Naive thymus-derived CD4-positive, alpha-beta T cell (primary cell): ENCODE results near the gene ATN1. TPM values are rescaled to one million over a fixed set of nuclear protein-coding genes. Genes with fewer than 3 reads are reported as not detected.

Experiments
- ATAC-seq: fragments of 150-1000 bp; cut with Tn5 transposase; 2 replicates; pipeline ENCODE4 v1.10.0; 2021; ENCODE audit warnings: mild to moderate bottlenecking, moderate library complexity
- CTCF ChIA-PET: fragments of 350-600 bp; sonication (Branson Sonifier 250); formaldehyde crosslinking; loops from one replicate; lab custom pipeline; 2021; ENCODE audit warnings: antibody characterized with exemption; lab: Charles Lee
- POLR2A ChIA-PET: fragments of 350-600 bp; sonication (Branson Sonifier 250); formaldehyde crosslinking; loops from one replicate; lab custom pipeline; 2021; ENCODE audit warnings: antibody characterized with exemption, inconsistent platforms; lab: Charles Lee
- DNase-seq, 9 donors: peaks; one replicate each; pipeline versions ENCODE4 v3.0.0 to v3.0.0-alpha.2; 2020 to 2022; ENCODE audit warnings: mixed read lengths in 1 of 9
- H3K27ac ChIP-seq: one replicate; pipeline ENCODE4 v1.7.0; 2013; ENCODE audit warnings: mild to moderate bottlenecking, low read depth, low read length, moderate library complexity
- H3K27me3 ChIP-seq, 2 donors: one replicate each; pipeline ENCODE4 v1.7.0; 2013; ENCODE audit warnings: low read length in 2 of 2, mild to moderate bottlenecking in 2 of 2, moderate library complexity in 2 of 2; ENCODE audit not compliant: control insufficient read depth in 2 of 2, insufficient read depth in 2 of 2
- H3K36me3 ChIP-seq, 3 experiments: 1 replicate in 2 of 3; 2 replicates in 1 of 3; pipeline ENCODE4 v1.7.0; 2013; ENCODE audit warnings: low read length in 3 of 3, mild to moderate bottlenecking in 3 of 3, moderate library complexity in 1 of 3; ENCODE audit not compliant: insufficient read depth in 3 of 3, control insufficient read depth in 2 of 3
- H3K4me1 ChIP-seq, 2 donors: one replicate each; pipeline ENCODE4 v1.7.0; 2013; ENCODE audit warnings: low read length in 2 of 2, mild to moderate bottlenecking in 2 of 2, moderate library complexity in 1 of 2; ENCODE audit not compliant: control insufficient read depth in 2 of 2, insufficient read depth in 2 of 2
- H3K4me3 ChIP-seq: 2 replicates; pipeline ENCODE4 v1.7.0; 2013; ENCODE audit warnings: mild to moderate bottlenecking, low read length
- H3K9me3 ChIP-seq, 3 experiments: 1 replicate in 2 of 3; 2 replicates in 1 of 3; pipeline ENCODE4 v1.7.0; 2013; ENCODE audit warnings: low read length in 3 of 3; ENCODE audit not compliant: control insufficient read depth in 2 of 3
- H3K27ac Mint-ChIP-seq, 9 donors: one replicate each; pipeline ENCODE4 v1.8.0; 2020 to 2022; ENCODE audit warnings: mixed read lengths in 9 of 9, mild to moderate bottlenecking in 8 of 9, moderate library complexity in 5 of 9, inconsistent platforms in 2 of 9
- H3K27me3 Mint-ChIP-seq, 5 donors: one replicate each; pipeline ENCODE4 v1.8.0; 2021 to 2022; ENCODE audit warnings: mixed read lengths in 5 of 5, mild to moderate bottlenecking in 1 of 5
- H3K36me3 Mint-ChIP-seq, 5 donors: one replicate each; pipeline ENCODE4 v1.8.0; 2020 to 2022; ENCODE audit warnings: mixed read lengths in 5 of 5, mild to moderate bottlenecking in 3 of 5, inconsistent platforms in 1 of 5
- H3K4me1 Mint-ChIP-seq, 7 donors: one replicate each; pipeline ENCODE4 v1.8.0; 2020 to 2022; ENCODE audit warnings: mixed read lengths in 7 of 7, mild to moderate bottlenecking in 3 of 7, inconsistent platforms in 1 of 7
- H3K4me3 Mint-ChIP-seq, 10 donors: one replicate each; pipeline ENCODE4 v1.8.0; 2020 to 2022; ENCODE audit warnings: mild to moderate bottlenecking in 10 of 10, mixed read lengths in 10 of 10, moderate library complexity in 6 of 10, inconsistent platforms in 2 of 10
- H3K9me3 Mint-ChIP-seq, 11 donors: one replicate each; pipeline ENCODE4 v1.8.0; 2020 to 2022; ENCODE audit warnings: mixed read lengths in 11 of 11, mild to moderate bottlenecking in 4 of 11, inconsistent platforms in 1 of 11, moderate library complexity in 1 of 11
- intact Hi-C, 2 donors: fragments of 100-400 bp; cut with micrococcal nuclease; formaldehyde crosslinking; loops; one replicate each; pipeline ENCODE4 v1.15.1; 2023
- polyA plus RNA-seq, 2 donors: library from polyadenylated mRNA; unstranded; fragments of 300-500 nt; fragmentation: Illumina TruSeq; gene quantifications; one replicate each; pipeline ENCODE4 v1.2.3, GENCODE V29; 2021
- total RNA-seq, 6 experiments: library from RNA in 5 of 6; stranded (reverse) in 5 of 6; gene quantifications; 1 replicate in 5 of 6; 2 replicates in 1 of 6; pipeline ENCODE4 v1.2.3 and lab custom pipeline; 2021 to 2026

Gene ATN1
- total and polyA plus RNA-seq, 7 experiments from 2014 or later, result 0.95 to 42.2 (median 32.9) TPM

GRCh38 chr12:6966351-6966750 lies 38.6 kb downstream of the ATN1 start:
- POLR2A ChIA-PET, result interaction anchor here (0.7 to 13.5 kb wide), 9 partner anchors 10 to 142 kb away, joined by 3 to 1270 read pairs (median 3); partner anchors contain the start of genes C12orf57, PTPN6, RNU7-1 and SPSB2
- no peaks in the 10 kb centered on the region for H3K27me3 Mint-ChIP-seq
- H3K9me3 Mint-ChIP-seq, result no peaks in the 10 kb centered on the region
- intact Hi-C loops, result no loop called here
- Histone ChIP-seq H3K27me3 (no peaks in the 10 kb centered on the region), H3K4me1 (peaks cover 34 to 48% of the 10 kb centered on the region in 2 donors), H3K27ac (no peak overlapping the region), H3K36me3 (peaks cover 18 to 43% (median 26%) of the 10 kb centered on the region in 3 experiments), H3K9me3 (no peaks in the 10 kb centered on the region), H3K4me3 (no peak overlapping the region)
- CTCF ChIA-PET, result interaction anchor here (0.7 to 11.1 kb wide), 8 partner anchors 19 to 147 kb away, joined by 3 to 460 read pairs (median 7); partner anchors contain the start of genes C12orf57, PTPN6, RNU7-1 and SPSB2
- ATAC-seq (no peak), DNase-seq (no peak)
- peak overlapping the region in 1 of 10 donors; percentile 51 for H3K4me3 Mint-ChIP-seq
- H3K4me1 Mint-ChIP-seq, result peaks cover 29 to 54% (median 50%) of the 10 kb centered on the region in 7 donors
- H3K36me3 Mint-ChIP-seq, result peaks cover 8 to 26% (median 17%) of the 10 kb centered on the region in 5 donors
- peak overlapping the region in 5 of 9 donors; percentile 55 to 95 (median 66) for H3K27ac Mint-ChIP-seq

GRCh38 chr12:6967651-6968100 lies 39.9 kb downstream of the ATN1 start:
- DNase-seq (no peak), ATAC-seq (no peak)
- H3K9me3 ChIP-seq, result no peaks in the 10 kb centered on the region
- H3K27me3 ChIP-seq, result no peaks in the 10 kb centered on the region
- Mint-ChIP-seq H3K4me1 (peaks cover 31 to 57% (median 52%) of the 10 kb centered on the region in 7 donors), H3K27ac (peak overlapping the region in 3 of 9 donors; percentile 30 to 45 (median 43)), H3K27me3 (no peaks in the 10 kb centered on the region), H3K9me3 (no peaks in the 10 kb centered on the region), H3K4me3 (no peak overlapping the region), H3K36me3 (peaks cover 8 to 29% (median 16%) of the 10 kb centered on the region in 5 donors)
- H3K4me1 ChIP-seq, result peaks cover 30 to 48% of the 10 kb centered on the region in 2 donors
- CTCF ChIA-PET, result interaction anchor here (1.1 to 3.2 kb wide), 9 partner anchors 16 to 144 kb away, joined by 3 to 40 read pairs (median 6); partner anchors contain the start of genes C12orf57, PTPN6 and RNU7-1
- no peak overlapping the region for H3K4me3 ChIP-seq
- H3K36me3 ChIP-seq, result peaks cover 18 to 44% (median 26%) of the 10 kb centered on the region in 3 experiments
- intact Hi-C loops, result no loop called here
- H3K27ac ChIP-seq, result peak overlapping the region; percentile 19
- POLR2A ChIA-PET, result interaction anchor here (0.6 to 5.6 kb wide), 12 partner anchors 8 to 140 kb away, joined by 3 to 123 read pairs (median 4); partner anchors contain the start of genes C12orf57, PTPN6, RNU7-1 and TPI1

GRCh38 chr12:6968426-6968825 lies 40.7 kb downstream of the ATN1 start:
- Mint-ChIP-seq H3K27ac (peak overlapping the region in 8 of 9 donors; percentile 82 to 100 (median 94)), H3K4me3 (peak overlapping the region; percentile 21 to 100 (median 96)), H3K27me3 (no peaks in the 10 kb centered on the region), H3K36me3 (peaks cover 8 to 30% (median 16%) of the 10 kb centered on the region in 5 donors), H3K9me3 (no peaks in the 10 kb centered on the region), H3K4me1 (peaks cover 31 to 63% (median 59%) of the 10 kb centered on the region in 7 donors)
- Histone ChIP-seq H3K27ac (no peak overlapping the region), H3K9me3 (no peaks in the 10 kb centered on the region), H3K4me3 (no peak overlapping the region), H3K27me3 (no peaks in the 10 kb centered on the region), H3K36me3 (peaks cover 18 to 47% (median 26%) of the 10 kb centered on the region in 3 experiments), H3K4me1 (peaks cover 30 to 47% of the 10 kb centered on the region in 2 donors)
- DNase-seq, result no peak
- ChIA-PET CTCF (interaction anchor here (1.0 to 3.2 kb wide), 11 partner anchors 16 to 143 kb away, joined by 3 to 40 read pairs (median 5); partner anchors contain the start of genes C12orf57, PTPN6 and RNU7-1), POLR2A (interaction anchor here (0.8 to 5.6 kb wide), 14 partner anchors 9 to 140 kb away, joined by 3 to 123 read pairs (median 4); partner anchors contain the start of genes C12orf57, PTPN6, RNU7-1 and TPI1)
- intact Hi-C loops, result no loop called here
- ATAC-seq, result no peak

DNA sequence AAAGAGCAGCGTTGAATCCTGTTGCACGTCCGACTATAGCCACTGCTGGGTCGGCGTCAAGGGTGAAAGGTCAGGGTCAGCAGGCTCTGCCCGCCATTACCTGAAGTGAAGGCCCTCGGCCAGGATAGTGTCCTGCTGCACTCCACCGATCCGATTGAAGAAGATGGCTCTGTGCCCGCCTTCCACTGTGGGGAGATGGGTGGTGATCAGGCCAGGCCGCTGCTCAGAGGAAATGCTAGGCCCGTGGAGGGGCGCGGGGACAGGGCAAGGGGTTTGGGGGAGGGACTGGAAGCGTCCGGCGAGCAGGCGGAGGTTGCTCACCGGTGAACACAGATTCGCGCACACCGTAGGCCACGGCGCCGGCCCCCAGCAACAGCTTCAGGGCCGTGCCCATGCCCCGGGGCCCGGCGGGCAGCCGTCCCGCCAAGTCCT lies 42.4 kb downstream of the ATN1 start:
- H3K36me3 ChIP-seq, result peaks cover 27 to 62% (median 34%) of the 10 kb centered on the region in 3 experiments
- peak overlapping the region; percentile 94 to 100 (median 100) for H3K4me3 Mint-ChIP-seq
- H3K27me3 Mint-ChIP-seq, result no peaks in the 10 kb centered on the region
- peaks cover 23 to 33% of the 10 kb centered on the region in 2 donors for H3K4me1 ChIP-seq
- H3K36me3 Mint-ChIP-seq, result peaks cover 8 to 30% (median 14%) of the 10 kb centered on the region in 5 donors
- H3K9me3 ChIP-seq, result no peaks in the 10 kb centered on the region
- peak overlapping the region; percentile 94 for H3K27ac ChIP-seq
- peak overlapping the region; percentile 93 to 100 (median 99) for H3K27ac Mint-ChIP-seq
- DNase-seq, result no peak
- no peaks in the 10 kb centered on the region for H3K27me3 ChIP-seq
- H3K4me1 Mint-ChIP-seq, result peaks cover 30 to 55% (median 50%) of the 10 kb centered on the region in 7 donors
- peak; percentile 1 for ATAC-seq
- ChIA-PET POLR2A (interaction anchor here (0.6 to 5.6 kb wide), 7 partner anchors 11 to 281 kb away, joined by 3 to 123 read pairs (median 21); partner anchors contain the start of genes C12orf57, PTPN6, RNU7-1 and ZNF384), CTCF (interaction anchor here (0.6 to 3.2 kb wide), 2 partner anchors 25 to 88 kb away, joined by 3 to 40 read pairs; partner anchors contain the start of genes C12orf57 and RNU7-1)
- H3K9me3 Mint-ChIP-seq, result no peaks in the 10 kb centered on the region
- peak overlapping the region; percentile 93 for H3K4me3 ChIP-seq
- intact Hi-C loops, result loop anchor here (1.0 to 5.0 kb wide), 19 partner anchors 9 to 307 kb away; partner anchors contain the start of genes C12orf57 (in 2 of the 2), LPCAT3 (in 2 of the 2), MLF2 (in 2 of the 2) and SPSB2 (in 2 of the 2)

DNA sequence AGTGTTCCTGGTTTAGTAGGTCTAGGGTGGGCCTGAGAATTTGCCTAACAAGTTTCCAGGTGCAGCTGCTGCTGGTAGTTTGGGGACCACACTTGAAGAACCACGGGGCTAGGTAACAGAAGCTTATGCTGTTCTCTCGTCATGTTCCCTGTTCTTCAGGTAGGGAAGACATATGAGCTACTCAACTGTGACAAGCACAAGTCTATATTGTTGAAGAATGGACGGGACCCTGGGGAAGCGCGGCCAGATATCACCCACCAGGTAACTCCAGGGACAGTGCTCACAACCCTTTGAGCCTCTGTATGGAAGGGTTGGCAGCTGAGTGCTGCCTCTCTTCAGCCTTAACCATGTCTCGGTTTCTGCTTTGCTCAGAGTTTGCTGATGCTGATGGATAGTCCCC lies 46.4 kb downstream of the ATN1 start:
- no peaks in the 10 kb centered on the region for H3K9me3 Mint-ChIP-seq
- no peak overlapping the region for H3K27ac ChIP-seq
- DNase-seq (no peak), ATAC-seq (no peak)
- no peak overlapping the region for H3K4me3 Mint-ChIP-seq
- H3K27ac Mint-ChIP-seq, result no peak overlapping the region
- ChIA-PET CTCF (interaction anchor here (1.2 to 1.8 kb wide), 3 partner anchors 29 to 49 kb away, joined by 3 to 4 read pairs (median 4); no protein-coding TSS in a partner anchor), POLR2A (interaction anchor here (0.9 to 2.7 kb wide), 5 partner anchors 9 to 44 kb away, joined by 3 to 24 read pairs (median 3); partner anchors contain the start of genes C12orf57, LPCAT3 and RNU7-1)
- no peak overlapping the region for H3K4me3 ChIP-seq
- peaks cover 5 to 28% (median 16%) of the 10 kb centered on the region in 5 donors for H3K36me3 Mint-ChIP-seq
- H3K9me3 ChIP-seq, result no peaks in the 10 kb centered on the region
- intact Hi-C loops, result loop anchor here in 1 of 2 donors (5.0 kb wide), 1 partner anchor 118 kb away; the partner anchor contains the start of gene C1R
- H3K36me3 ChIP-seq, result peaks cover 14 to 65% (median 22%) of the 10 kb centered on the region in 3 experiments
- H3K4me1 Mint-ChIP-seq, result peaks cover 19 to 41% (median 32%) of the 10 kb centered on the region in 7 donors
- peaks cover 18 to 23% of the 10 kb centered on the region in 2 donors for H3K4me1 ChIP-seq
- H3K27me3 ChIP-seq, result no peaks in the 10 kb centered on the region
- no peaks in the 10 kb centered on the region for H3K27me3 Mint-ChIP-seq
